Measurements from ENCODE around the gene SMYD3.

DNA sequence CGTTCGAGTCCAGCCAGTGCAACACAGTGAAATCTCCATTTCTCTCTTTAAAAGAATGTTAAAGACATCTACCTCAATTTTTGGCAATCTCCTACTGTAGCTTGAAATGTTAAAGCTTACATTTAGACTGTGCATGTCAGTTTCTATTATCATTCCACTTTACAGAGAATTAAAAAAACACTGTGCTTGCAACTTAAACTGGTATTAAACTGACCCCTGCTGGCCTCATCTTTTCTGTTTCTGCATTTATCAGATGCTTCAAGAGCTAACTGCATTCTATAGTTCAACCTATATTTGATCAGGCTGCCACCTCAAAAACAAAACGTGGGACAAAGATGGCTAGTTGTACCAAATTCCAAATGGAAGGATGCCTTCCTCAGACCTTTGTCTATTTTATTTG is 226.5 kb downstream of the SMYD3 start:
- TF ChIP-seq, protein P1, sequence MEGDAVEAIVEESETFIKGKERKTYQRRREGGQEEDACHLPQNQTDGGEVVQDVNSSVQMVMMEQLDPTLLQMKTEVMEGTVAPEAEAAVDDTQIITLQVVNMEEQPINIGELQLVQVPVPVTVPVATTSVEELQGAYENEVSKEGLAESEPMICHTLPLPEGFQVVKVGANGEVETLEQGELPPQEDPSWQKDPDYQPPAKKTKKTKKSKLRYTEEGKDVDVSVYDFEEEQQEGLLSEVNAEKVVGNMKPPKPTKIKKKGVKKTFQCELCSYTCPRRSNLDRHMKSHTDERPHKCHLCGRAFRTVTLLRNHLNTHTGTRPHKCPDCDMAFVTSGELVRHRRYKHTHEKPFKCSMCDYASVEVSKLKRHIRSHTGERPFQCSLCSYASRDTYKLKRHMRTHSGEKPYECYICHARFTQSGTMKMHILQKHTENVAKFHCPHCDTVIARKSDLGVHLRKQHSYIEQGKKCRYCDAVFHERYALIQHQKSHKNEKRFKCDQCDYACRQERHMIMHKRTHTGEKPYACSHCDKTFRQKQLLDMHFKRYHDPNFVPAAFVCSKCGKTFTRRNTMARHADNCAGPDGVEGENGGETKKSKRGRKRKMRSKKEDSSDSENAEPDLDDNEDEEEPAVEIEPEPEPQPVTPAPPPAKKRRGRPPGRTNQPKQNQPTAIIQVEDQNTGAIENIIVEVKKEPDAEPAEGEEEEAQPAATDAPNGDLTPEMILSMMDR (IDR thresholded peaks at IDR 0.05) = peak in 1 of 4 experiments; percentile 8
- no peak for TF ChIP-seq POLR2A (IDR thresholded peaks at IDR 0.05)
